Activated naive CD8-positive, alpha-beta T cell treated with anti-CD3 and anti-CD28 coated beads, Interleukin-2, amount 10 ng/mL, durations not matched to agents 7 days and 5 days (primary cell): ENCODE results near the gene RIC1. TPM values are rescaled to one million over a fixed set of nuclear protein-coding genes. Genes with fewer than 3 reads are reported as not detected.
"Not testable (repeated sequence)": the region's sequence is repeated elsewhere in the genome, so short reads cannot be mapped to it uniquely, and the experiment has no call there.

ENCODE experiments used
- ATAC-seq: fragments of 150-1000 bp; cut with Tn5 transposase; one replicate; pipeline ENCODE4 v1.10.0; 2021; ENCODE audit warnings: low read depth, moderate library complexity
- POLR2A ChIA-PET: fragments of 350-600 bp; sonication (Branson Sonifier 250); formaldehyde crosslinking; loops from one replicate; lab custom pipeline; 2021; ENCODE audit warnings: antibody characterized with exemption; lab: Charles Lee
- DNase-seq: peaks from one replicate; pipeline ENCODE4 v3.0.0; 2021
- H3K27ac Mint-ChIP-seq: one replicate; pipeline ENCODE4 v1.8.0; 2022; ENCODE audit warnings: mild to moderate bottlenecking, mixed read lengths
- H3K27me3 Mint-ChIP-seq: one replicate; pipeline ENCODE4 v1.8.0; 2022; ENCODE audit warnings: mild to moderate bottlenecking, moderate library complexity, mixed read lengths
- H3K36me3 Mint-ChIP-seq: one replicate; pipeline ENCODE4 v1.8.0; 2021; ENCODE audit warnings: mild to moderate bottlenecking, mixed read lengths
- H3K4me1 Mint-ChIP-seq: one replicate; pipeline ENCODE4 v1.8.0; 2021; ENCODE audit warnings: mixed read lengths
- H3K4me3 Mint-ChIP-seq: one replicate; pipeline ENCODE4 v1.8.0; 2022; ENCODE audit warnings: mild to moderate bottlenecking, moderate library complexity, mixed read lengths
- H3K9me3 Mint-ChIP-seq: one replicate; pipeline ENCODE4 v1.8.0; 2021; ENCODE audit warnings: mixed read lengths
- total RNA-seq, 2 experiments: library from RNA; stranded (reverse); gene quantifications; one replicate each; pipeline ENCODE4 v1.2.3, GENCODE V29; 2021

Gene RIC1
- total RNA-seq, 2 experiments from 2014 or later, result 20.7 to 21.4 TPM

DNA sequence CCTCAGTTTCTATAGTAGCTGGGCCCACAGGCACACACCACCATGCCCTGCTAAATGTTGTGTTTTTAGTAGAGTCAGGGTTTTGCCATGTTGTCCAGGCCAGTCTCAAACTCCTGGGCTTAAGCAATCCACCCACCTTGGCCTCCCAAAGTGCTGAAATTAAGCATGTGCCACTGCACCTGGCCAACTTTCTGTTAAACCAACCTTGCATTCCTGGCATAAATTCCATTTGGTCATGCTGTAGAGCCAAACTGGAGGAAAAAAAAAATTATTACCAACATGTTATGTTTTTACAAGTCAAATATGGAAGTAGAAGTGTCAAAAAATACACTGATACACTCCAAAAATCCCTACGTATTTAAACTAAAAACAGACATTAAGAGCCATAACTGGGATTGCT is 149.9 kb downstream of the RIC1 start:
- peaks cover 29% of the 10 kb centered on the region for H3K9me3 Mint-ChIP-seq
- ATAC-seq (no peak), DNase-seq (no peak)
- H3K4me1 Mint-ChIP-seq, result no peaks in the 10 kb centered on the region
- POLR2A ChIA-PET, result no interaction called here
- no peaks in the 10 kb centered on the region for H3K27me3 Mint-ChIP-seq
- no peak overlapping the region for H3K4me3 Mint-ChIP-seq
- H3K27ac Mint-ChIP-seq, result peak overlapping the region; percentile 28
- H3K36me3 Mint-ChIP-seq, result peaks cover 72% of the 10 kb centered on the region

DNA sequence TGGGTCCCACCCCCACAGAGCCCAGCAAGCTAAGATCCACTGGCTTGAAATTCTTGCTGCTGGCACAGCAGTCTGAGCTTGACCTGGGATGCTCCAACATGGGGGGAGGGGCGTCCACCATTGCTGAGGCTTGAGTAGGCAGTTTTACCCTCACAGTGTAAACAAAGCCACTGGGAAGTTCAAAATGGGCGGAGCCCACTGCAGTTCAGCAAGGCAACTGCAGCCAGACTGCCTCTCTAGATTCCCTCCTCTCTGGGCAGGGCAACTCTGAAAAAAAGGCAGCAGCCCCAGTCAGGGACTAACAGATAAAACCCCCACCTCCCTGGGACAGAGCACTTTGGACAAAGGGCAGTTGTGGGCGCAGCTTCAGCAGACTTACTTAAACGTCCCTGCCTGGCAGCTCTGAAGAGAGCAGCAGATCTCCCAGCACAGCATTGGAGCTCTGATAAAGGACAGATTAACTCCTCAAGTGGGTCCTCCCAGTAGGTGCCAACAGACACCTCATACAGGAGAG is 150.9 kb downstream of the RIC1 start:
- not testable (repeated sequence) for H3K27ac Mint-ChIP-seq

DNA sequence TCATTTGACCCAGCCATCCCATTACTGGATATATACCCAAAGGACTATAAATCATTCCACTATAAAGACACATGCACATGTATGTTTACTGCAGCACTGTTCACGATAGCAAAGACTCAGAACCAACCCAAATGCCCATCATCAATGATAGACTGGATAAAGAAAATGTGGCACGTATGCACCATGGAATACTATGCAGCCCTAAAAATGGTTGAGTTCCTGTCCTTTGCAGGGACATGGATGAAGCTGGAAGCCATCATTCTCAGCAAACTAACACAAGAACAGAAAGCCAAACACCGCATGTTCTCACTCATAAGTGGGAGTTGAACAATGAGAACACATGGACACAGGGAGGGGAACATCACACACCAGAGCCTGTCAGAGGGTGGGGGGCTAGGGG is 154.5 kb downstream of the RIC1 start:
- POLR2A ChIA-PET, H3K27ac Mint-ChIP-seq: not testable (repeated sequence)

More for the DNA sequence above, 150.9 kb downstream of the RIC1 start:
- H3K4me1 Mint-ChIP-seq, H3K27me3 Mint-ChIP-seq, POLR2A ChIA-PET, ATAC-seq, DNase-seq, H3K4me3 Mint-ChIP-seq: not testable (repeated sequence)
- Mint-ChIP-seq H3K9me3 (peaks cover 29% of the 10 kb centered on the region), H3K36me3 (peaks cover 73% of the 10 kb centered on the region)

DNA sequence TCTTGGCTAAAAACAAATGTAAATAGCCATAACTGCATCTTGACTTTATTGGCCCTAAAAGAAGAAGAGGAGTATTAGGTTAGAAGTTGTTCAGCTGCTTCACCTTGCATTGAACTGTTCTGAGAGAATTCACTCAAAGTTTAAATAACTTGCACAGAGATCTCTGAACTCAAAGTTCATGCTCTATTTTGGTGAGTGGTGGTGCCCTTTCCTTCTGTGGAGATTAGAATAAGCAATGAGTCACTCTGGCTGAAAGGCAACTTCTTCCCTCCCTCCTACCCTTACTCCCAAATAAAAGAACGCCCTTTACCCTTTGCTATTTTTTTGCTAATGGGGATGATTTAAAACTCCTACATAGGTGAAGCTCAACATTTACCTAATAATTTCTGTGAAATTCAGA is 155.1 kb downstream of the RIC1 start:
- Mint-ChIP-seq H3K36me3 (peaks cover 89% of the 10 kb centered on the region), H3K27me3 (no peaks in the 10 kb centered on the region), H3K9me3 (peaks cover 20% of the 10 kb centered on the region), H3K27ac (no peak overlapping the region), H3K4me1 (no peaks in the 10 kb centered on the region), H3K4me3 (no peak overlapping the region)
- ATAC-seq (no peak), DNase-seq (no peak)
- POLR2A ChIA-PET, result no interaction called here

More for the DNA sequence above, 154.5 kb downstream of the RIC1 start:
- H3K27me3 Mint-ChIP-seq, DNase-seq, H3K4me3 Mint-ChIP-seq, ATAC-seq, H3K4me1 Mint-ChIP-seq: not testable (repeated sequence)
- peaks cover 91% of the 10 kb centered on the region for H3K36me3 Mint-ChIP-seq
- peaks cover 26% of the 10 kb centered on the region for H3K9me3 Mint-ChIP-seq

DNA sequence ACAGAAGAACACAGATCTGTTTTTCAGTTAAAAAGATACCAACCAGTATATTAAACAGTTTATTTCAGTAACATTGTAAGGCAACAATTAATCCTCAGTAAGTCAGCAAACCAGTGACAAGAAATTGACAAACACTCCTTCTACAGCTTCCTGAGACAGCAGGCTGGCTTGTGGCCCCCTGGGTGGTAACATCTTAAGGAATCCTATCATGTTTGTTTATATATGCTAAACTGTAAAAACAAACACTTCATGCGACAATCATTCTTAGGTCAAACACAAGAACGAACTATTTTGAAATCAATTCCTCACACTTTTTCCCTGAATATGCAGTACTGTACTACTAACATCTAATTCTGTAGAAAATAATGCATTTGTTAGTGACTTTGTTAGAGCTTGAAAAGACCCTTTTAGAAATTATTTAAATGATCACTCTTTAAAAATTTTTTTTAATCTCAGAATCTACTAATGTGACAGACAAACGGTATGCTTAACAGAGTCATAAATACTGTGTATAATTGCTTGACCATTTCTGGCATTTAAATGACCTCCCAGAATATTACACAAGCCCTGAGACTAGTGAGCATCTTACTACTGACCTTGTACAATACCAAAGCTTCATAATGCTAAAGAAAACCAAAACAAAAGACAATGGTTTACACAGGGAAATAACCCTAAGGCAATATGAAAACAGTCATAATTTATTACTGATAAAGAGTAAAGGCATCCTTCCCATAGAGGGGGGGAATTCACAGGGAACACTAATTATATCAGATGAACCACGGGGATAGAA is 155.8 kb downstream of the RIC1 start:
- no peak overlapping the region for H3K4me3 Mint-ChIP-seq
- H3K27ac Mint-ChIP-seq, result no peak overlapping the region
- H3K27me3 Mint-ChIP-seq, result no peaks in the 10 kb centered on the region
- DNase-seq (no peak), ATAC-seq (no peak)
- H3K4me1 Mint-ChIP-seq, result no peaks in the 10 kb centered on the region
- H3K9me3 Mint-ChIP-seq, result peaks cover 19% of the 10 kb centered on the region
- POLR2A ChIA-PET, result no interaction called here
- H3K36me3 Mint-ChIP-seq, result peaks cover 88% of the 10 kb centered on the region

DNA sequence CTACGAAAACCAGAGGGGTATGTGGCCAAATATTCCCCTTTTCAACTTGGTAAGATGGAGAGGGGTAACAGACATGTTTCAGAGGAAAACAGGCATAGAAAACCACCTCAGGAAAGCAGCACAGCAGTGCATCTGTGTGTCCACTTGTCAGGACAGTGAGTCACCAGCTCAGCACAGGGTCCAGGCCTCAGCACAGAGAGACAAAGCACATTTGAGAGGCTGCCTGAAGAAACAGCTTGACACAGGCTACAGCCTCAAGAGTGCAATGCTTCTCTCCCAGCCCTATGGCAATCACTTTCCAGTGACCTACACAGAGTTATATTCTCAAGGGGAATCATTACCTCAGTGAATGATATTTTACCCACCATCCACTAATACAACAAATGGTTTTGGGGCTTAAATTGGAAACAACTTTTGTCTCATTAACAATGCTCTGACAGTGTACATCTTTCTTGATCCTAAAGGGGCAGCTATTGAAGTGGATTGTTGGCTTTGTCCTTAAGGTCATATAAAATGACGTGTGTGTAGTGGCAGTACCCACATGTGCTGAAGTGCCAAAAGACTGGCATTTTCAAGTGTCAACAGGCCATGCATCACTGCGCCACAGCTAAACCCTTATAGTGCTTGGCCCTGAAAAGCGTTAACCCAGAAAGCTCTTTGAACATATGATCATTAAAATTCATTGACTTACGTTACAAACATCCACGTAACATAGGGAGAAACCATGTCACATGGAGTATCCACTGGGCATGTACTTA is 157.6 kb downstream of the RIC1 start:
- H3K4me3 Mint-ChIP-seq, result no peak overlapping the region
- peaks cover 87% of the 10 kb centered on the region for H3K36me3 Mint-ChIP-seq
- no peaks in the 10 kb centered on the region for H3K27me3 Mint-ChIP-seq
- H3K9me3 Mint-ChIP-seq, result peaks cover 13% of the 10 kb centered on the region
- H3K27ac Mint-ChIP-seq, result no peak overlapping the region
- POLR2A ChIA-PET, result no interaction called here
- ATAC-seq (no peak), DNase-seq (no peak)
- peaks cover 5% of the 10 kb centered on the region for H3K4me1 Mint-ChIP-seq

DNA sequence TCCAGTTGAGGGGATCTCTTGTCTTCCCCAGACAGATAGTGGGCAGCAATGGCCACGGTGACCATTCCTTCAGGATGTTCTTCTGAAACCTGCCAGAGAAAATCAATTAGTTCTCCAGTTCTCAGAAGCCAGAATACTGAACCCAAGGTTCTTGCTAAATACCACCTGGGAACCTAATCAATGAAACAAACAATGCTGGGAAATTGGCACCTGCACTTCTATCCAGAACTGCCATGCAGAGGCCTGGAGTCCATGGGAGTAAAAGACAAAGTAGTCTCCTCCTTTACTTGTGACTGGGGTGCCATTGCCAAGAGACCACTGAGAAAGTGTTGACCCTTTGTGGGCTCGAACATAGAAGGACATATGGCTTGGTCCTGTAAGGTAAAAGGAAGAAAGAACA is 158.3 kb downstream of the RIC1 start:
- POLR2A ChIA-PET, result no interaction called here
- Mint-ChIP-seq H3K27me3 (no peaks in the 10 kb centered on the region), H3K9me3 (peaks cover 8% of the 10 kb centered on the region), H3K4me3 (no peak overlapping the region), H3K27ac (no peak overlapping the region), H3K36me3 (peaks cover 87% of the 10 kb centered on the region), H3K4me1 (peaks cover 5% of the 10 kb centered on the region)
- DNase-seq (no peak), ATAC-seq (no peak)

DNA sequence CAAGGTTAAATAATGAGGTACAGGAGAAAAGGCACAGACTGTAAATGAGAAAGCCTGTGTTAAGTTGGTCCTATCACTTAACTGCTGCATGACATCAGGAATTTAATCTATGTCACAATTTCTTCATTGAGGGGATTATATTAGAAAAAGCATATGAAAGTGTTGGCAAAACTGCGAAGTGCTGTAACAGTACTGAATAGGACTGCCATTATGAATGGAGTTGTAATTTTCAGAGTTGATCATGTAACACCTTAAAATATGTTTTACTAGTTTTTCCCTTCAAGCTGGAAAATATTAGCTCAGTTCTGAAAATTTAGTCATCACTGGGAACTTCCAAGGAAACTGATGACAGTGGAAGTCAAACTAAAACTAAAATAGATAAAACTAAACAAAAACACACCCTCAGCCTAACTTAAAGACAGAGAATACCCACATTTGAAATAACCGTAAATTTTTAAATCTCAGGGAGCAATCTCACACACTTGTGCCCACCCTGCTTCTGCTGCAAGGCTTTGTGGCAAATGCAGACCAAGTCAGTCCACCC is 158.9 kb downstream of the RIC1 start:
- Mint-ChIP-seq H3K27ac (no peak overlapping the region), H3K4me1 (peaks cover 5% of the 10 kb centered on the region), H3K4me3 (no peak overlapping the region), H3K36me3 (peaks cover 81% of the 10 kb centered on the region), H3K9me3 (peaks cover 3% of the 10 kb centered on the region), H3K27me3 (no peaks in the 10 kb centered on the region)
- DNase-seq, result no peak
- POLR2A ChIA-PET, result no interaction called here
- ATAC-seq, result no peak

DNA sequence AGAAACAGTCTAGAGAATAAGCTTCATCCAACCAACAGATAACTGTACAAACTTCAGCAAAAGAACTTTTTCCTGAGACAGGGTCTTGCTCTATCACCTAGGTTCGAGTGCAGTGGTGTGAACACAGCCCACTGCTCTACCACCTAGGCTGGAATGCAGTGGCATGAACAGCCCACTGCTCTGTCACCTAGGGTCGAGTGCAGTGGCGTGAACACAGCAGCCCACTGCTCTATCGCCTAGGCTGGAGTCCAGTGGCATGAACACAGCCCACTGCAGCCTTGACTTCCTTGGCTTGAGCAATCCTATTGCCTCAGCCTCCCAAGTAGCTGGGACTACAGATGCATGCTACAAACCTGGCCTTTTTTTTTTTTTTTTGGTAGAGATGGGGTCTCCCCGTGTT is 160.6 kb downstream of the RIC1 start:
- H3K27me3 Mint-ChIP-seq, result no peaks in the 10 kb centered on the region
- POLR2A ChIA-PET, result no interaction called here
- H3K4me1 Mint-ChIP-seq, result peaks cover 15% of the 10 kb centered on the region
- DNase-seq (no peak), ATAC-seq (no peak)
- H3K9me3 Mint-ChIP-seq, result no peaks in the 10 kb centered on the region
- peaks cover 74% of the 10 kb centered on the region for H3K36me3 Mint-ChIP-seq
- H3K4me3 Mint-ChIP-seq, result no peak overlapping the region
- H3K27ac Mint-ChIP-seq, result no peak overlapping the region

DNA sequence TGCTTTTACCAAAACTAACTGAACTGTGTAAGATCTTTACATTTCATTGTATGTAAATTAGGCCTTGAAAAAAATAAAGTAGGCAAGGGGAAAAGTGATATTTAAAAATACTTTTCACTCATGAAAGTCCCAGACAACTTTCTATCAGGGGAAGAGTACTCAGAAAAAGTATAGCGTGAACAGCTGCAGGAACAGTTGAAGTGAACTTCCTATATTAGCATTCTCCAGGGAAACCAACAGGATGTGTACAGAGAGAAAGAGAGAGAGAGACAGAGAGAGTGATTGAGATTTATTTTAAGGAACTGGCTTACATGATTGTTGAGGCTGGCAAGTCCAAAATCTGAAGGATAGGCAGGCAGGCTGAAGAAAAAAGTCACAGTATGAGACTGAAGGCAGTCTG is 162.0 kb downstream of the RIC1 start:
- Mint-ChIP-seq H3K9me3 (no peaks in the 10 kb centered on the region), H3K27me3 (no peaks in the 10 kb centered on the region), H3K4me3 (no peak overlapping the region), H3K36me3 (peaks cover 70% of the 10 kb centered on the region), H3K4me1 (peaks cover 18% of the 10 kb centered on the region), H3K27ac (peak overlapping the region; percentile 26)
- DNase-seq, result no peak
- POLR2A ChIA-PET, result no interaction called here
- no peak for ATAC-seq

DNA sequence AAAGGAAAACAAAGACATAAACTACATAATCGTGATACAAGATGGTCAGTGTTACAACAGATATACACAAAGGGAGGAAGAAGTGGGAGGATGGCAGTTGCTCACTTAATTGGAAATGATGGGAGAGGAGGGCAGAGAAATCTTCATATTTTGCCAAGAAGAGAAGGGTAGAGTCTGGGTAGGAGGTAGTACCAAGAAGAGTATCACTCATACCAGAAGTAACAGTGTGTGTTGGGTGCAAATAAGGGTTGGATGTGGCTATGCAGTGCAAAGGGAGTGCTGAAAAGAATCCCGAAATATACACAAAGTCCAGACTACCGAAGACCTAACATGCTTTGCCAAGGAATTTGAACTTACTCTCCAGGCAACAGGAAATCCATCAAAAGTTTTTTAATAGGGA is 163.0 kb downstream of the RIC1 start:
- DNase-seq (no peak), ATAC-seq (no peak)
- Mint-ChIP-seq H3K9me3 (no peaks in the 10 kb centered on the region), H3K36me3 (peaks cover 66% of the 10 kb centered on the region), H3K27ac (no peak overlapping the region), H3K4me1 (peaks cover 18% of the 10 kb centered on the region), H3K27me3 (no peaks in the 10 kb centered on the region), H3K4me3 (no peak overlapping the region)
- POLR2A ChIA-PET, result no interaction called here

DNA sequence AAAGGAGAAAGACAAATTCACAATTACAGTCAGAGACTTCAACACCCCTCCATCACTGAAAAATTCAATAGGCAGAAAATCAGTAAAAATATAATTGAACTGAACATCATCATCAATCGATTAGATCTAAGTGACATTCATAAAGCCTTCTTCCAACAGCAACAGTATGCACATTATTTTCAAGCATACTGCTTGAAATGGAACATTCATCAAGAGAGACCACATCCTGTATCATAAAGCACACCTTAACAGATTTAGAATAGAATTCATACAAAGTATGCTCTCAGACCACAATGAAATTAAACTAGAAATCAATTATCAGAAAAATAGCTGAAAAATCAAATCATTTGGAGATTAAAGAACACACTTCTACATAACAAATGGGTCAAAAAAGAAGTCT is 164.9 kb downstream of the RIC1 start:
- Mint-ChIP-seq H3K9me3 (no peaks in the 10 kb centered on the region), H3K27ac (no peak overlapping the region), H3K4me3 (peak overlapping the region; percentile 17), H3K4me1 (peaks cover 18% of the 10 kb centered on the region), H3K27me3 (no peaks in the 10 kb centered on the region), H3K36me3 (peaks cover 58% of the 10 kb centered on the region)
- no peak for DNase-seq
- POLR2A ChIA-PET, result interaction anchor here (1.0 kb wide), 1 partner anchor 48 kb away, joined by 3 read pairs; no protein-coding TSS in a partner anchor
- ATAC-seq, result peak; percentile 81

DNA sequence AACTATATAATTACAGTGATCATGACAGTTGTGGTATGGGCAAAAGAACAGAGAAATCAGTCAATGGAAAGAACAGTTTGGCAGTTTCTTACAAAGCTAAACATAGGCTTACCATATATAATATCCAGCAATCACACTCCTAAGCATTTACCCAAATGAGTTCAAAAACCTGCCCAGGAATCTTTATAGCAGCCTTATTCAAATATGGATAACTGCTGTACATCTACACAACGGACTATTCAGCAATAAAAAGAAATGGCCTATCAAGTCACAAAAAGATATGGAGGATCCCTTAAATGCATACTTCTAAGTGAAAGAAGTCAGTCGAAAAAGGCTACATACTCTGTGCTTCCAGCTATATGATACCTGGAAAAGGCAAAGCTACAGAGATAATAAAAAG is 167.4 kb downstream of the RIC1 start:
- H3K4me3 Mint-ChIP-seq, result no peak overlapping the region
- no peaks in the 10 kb centered on the region for H3K27me3 Mint-ChIP-seq
- no peaks in the 10 kb centered on the region for H3K9me3 Mint-ChIP-seq
- H3K4me1 Mint-ChIP-seq, result peaks cover 18% of the 10 kb centered on the region
- POLR2A ChIA-PET, result no interaction called here
- peaks cover 46% of the 10 kb centered on the region for H3K36me3 Mint-ChIP-seq
- peak overlapping the region; percentile 28 for H3K27ac Mint-ChIP-seq
- no peak for ATAC-seq
- DNase-seq, result no peak
